Caco-2 (cell line): ENCODE measurements around the gene HPF1. TPM values are rescaled to one million over a fixed set of nuclear protein-coding genes. Genes with fewer than 3 reads are reported as not detected.
A peak's percentile ranks its signal among the peaks of the same experiment; 100 is the strongest.
"Not testable (repeated sequence)": the region's sequence is repeated elsewhere in the genome, so short reads cannot be mapped to it uniquely, and the experiment has no call there.

Source experiments
- Bru-seq: library from RNA; stranded (reverse); fragments of 400-500 nt; gene quantifications from one replicate; lab custom pipeline; 2021; lab: Mats Ljungman, UMichigan
- BruChase-seq, 2 experiments: library from RNA; stranded (reverse); fragments of 400-500 nt; gene quantifications; one replicate each; lab custom pipeline; 2021; lab: Mats Ljungman, UMichigan
- BruUV-seq: library from RNA; stranded (reverse); fragments of 400-500 nt; replicated peaks from 2 replicates; lab custom pipeline; 2021; lab: Mats Ljungman, UMichigan
- CTCF ChIA-PET: fragments of 300-600 bp; sonication (Branson Sonifier 250); formaldehyde crosslinking; loops from one replicate; lab custom pipeline; 2022; ENCODE audit warnings: antibody characterized with exemption; lab: Charles Lee
- POLR2A ChIA-PET: fragments of 300-600 bp; sonication (Branson Sonifier 250); formaldehyde crosslinking; loops from one replicate; lab custom pipeline; 2022; ENCODE audit warnings: antibody characterized with exemption; lab: Charles Lee
- DNase-seq, 2 experiments: peaks; one replicate each; pipeline versions ENCODE4 v3.0.0 to v3.0.0-alpha.2; 2020 to 2022
- H3K27me3 ChIP-seq: replicated peaks from 2 replicates; pipeline ENCODE4 v1.6.0; 2011; ENCODE audit warnings: low read length; ENCODE audit not compliant: control insufficient read depth, insufficient read depth
- H3K36me3 ChIP-seq: 2 replicates; pipeline ENCODE4 v1.5.1; 2011; ENCODE audit warnings: low read length; ENCODE audit not compliant: control insufficient read depth, insufficient read depth
- H3K4me1 ChIP-seq: fragments of 250-450 bp; sonication (Bioruptor Pico); 2 replicates; pipeline ENCODE4 v1.5.1; 2020; ENCODE audit warnings: mild to moderate bottlenecking
- H3K4me3 ChIP-seq: 2 replicates; pipeline ENCODE4 v1.5.1; 2011; ENCODE audit warnings: low read depth, mild to moderate bottlenecking, control low read depth, low read length
- H3K9me3 ChIP-seq: fragments of 250-450 bp; sonication (Bioruptor Pico); 2 replicates; pipeline ENCODE4 v1.5.1; 2020; ENCODE audit warnings: mild to moderate bottlenecking, moderate library complexity
- H3K27ac Mint-ChIP-seq: one replicate; pipeline ENCODE4 v1.8.0; 2022; ENCODE audit warnings: mixed read lengths; ENCODE audit not compliant: unreplicated experiment
- H3K27me3 Mint-ChIP-seq: one replicate; pipeline ENCODE4 v1.8.0; 2022; ENCODE audit warnings: mixed read lengths; ENCODE audit not compliant: insufficient read depth, unreplicated experiment
- H3K36me3 Mint-ChIP-seq: one replicate; pipeline ENCODE4 v1.8.0; 2022; ENCODE audit warnings: mild to moderate bottlenecking, mixed read lengths; ENCODE audit not compliant: insufficient read depth, unreplicated experiment
- H3K4me1 Mint-ChIP-seq: one replicate; pipeline ENCODE4 v1.8.0; 2022; ENCODE audit warnings: low read depth, mixed read lengths; ENCODE audit not compliant: unreplicated experiment
- H3K4me3 Mint-ChIP-seq: one replicate; pipeline ENCODE4 v1.8.0; 2022; ENCODE audit warnings: mild to moderate bottlenecking, moderate library complexity, mixed read lengths; ENCODE audit not compliant: unreplicated experiment
- H3K9me3 Mint-ChIP-seq: one replicate; pipeline ENCODE4 v1.8.0; 2022; ENCODE audit warnings: mixed read lengths; ENCODE audit not compliant: unreplicated experiment
- intact Hi-C: fragments of 100-400 bp; cut with micrococcal nuclease; formaldehyde crosslinking; loops from one replicate; pipeline ENCODE4 v1.10.0; 2022; ENCODE audit not compliant: unreplicated experiment
- long read RNA-seq: library from polyadenylated mRNA; stranded (forward); transcript quantifications from one replicate; pipeline ENCODE4 v2.0.0, GENCODE V29; 2022
- total RNA-seq: library from RNA; stranded (reverse); gene quantifications from 2 replicates; pipeline ENCODE4 v1.2.3, GENCODE V29; 2022
- TF ChIP-seq, protein P1 (sequence below), 2 experiments: fragments of 200-600 bp in 1 of 2; IDR thresholded peaks; 1 replicate in 1 of 2; 2 replicates in 1 of 2; pipeline versions ENCODE4 v1.5.1 to v1.8.0; 2011 to 2022; ENCODE audit warnings: antibody characterized with exemption in 1 of 2, control low read depth in 1 of 2, inconsistent platforms in 1 of 2, low read depth in 1 of 2, low read length in 1 of 2, mild to moderate bottlenecking in 1 of 2, moderate library complexity in 1 of 2; ENCODE audit not compliant: insufficient read depth in 1 of 2, severe bottlenecking in 1 of 2, unreplicated experiment in 1 of 2

HPF1 gene
- total RNA-seq = 9.7 and 14.9 TPM in 2 replicates
- Bru-seq, nascent RNA = percentile 53 among the genes with signal in this experiment
- percentile 52 among the genes with signal in this experiment for BruChase-seq, experiment 1, labeled RNA remaining after a 2-hour chase
- percentile 56 among the genes with signal in this experiment for BruChase-seq, experiment 2, labeled RNA remaining after a 6-hour chase
- long read RNA-seq, transcript HPF1-201 (8 exons, 1,230 nt) = major isoform, 43 of 48 reads
- long read RNA-seq, partial matches to known transcripts = 3 of 48 reads
- long read RNA-seq, other reads (novel, unspliced or antisense) = 2 of 48 reads

DNA sequence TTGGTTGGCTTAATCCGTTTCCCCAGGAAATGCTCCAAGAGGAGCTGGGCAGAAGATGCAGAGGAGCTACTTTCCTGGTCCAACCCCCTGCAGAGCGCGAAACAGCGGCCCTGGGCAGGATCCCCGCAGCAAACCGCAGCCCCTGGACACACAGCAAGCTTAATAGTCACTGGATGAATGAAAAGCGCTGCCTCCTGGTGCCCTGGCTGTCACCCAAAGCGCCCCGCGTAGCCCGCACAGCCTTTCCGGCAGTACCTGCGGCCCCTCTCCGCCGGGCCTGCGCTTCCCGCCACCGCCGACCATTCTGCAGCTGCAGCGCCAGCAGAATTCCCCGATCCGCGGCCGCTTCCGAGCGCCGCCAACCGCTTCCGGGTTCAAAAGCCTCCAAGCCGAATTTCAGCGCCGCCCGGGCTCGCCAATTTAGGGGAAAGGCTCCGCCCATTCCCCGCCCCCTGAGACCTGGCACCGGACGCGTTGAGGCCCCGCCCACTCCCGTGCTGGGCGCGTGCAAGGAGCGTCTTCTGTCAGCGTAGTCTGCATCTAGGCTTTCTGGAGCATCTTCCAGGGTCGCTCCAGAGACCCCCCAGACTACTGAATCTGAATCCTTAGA is at the start of gene HPF1:
Gene HPF1 (minus strand): TSS at position 370 of the 610 bp plus-strand sequence. CDS start 67 bp downstream, at position 303.
- H3K27me3 Mint-ChIP-seq = no peaks in the 10 kb centered on the region
- Histone ChIP-seq H3K27me3 (no peaks in the 10 kb centered on the region), H3K4me3 (peak within 1 kb of the TSS; percentile 81), H3K4me1 (0 out of 2 replicates have a peak, but pooled peaks cover 5% of the 10 kb centered on the region), H3K36me3 (no peaks in the 10 kb centered on the region), H3K9me3 (no peaks in the 10 kb centered on the region)
- H3K4me1 Mint-ChIP-seq = peaks cover 12% of the 10 kb centered on the region
- peak; percentile 92 for DNase-seq
- POLR2A ChIA-PET = no interaction called here
- BruUV-seq = no TSS peak
- peak within 1 kb of the TSS; percentile 5 for H3K27ac Mint-ChIP-seq
- H3K9me3 Mint-ChIP-seq = no peaks in the 10 kb centered on the region
- peak within 1 kb of the TSS; percentile 77 for H3K4me3 Mint-ChIP-seq
- CTCF ChIA-PET = interaction anchor here (0.8 to 1.2 kb wide), 2 partner anchors 34 to 144 kb away, joined by 3 to 4 read pairs; no protein-coding TSS in a partner anchor
- H3K36me3 Mint-ChIP-seq = no peaks in the 10 kb centered on the region
- intact Hi-C loops = loop anchor here (1.0 kb wide), 2 partner anchors 144 to 270 kb away; no protein-coding TSS in a partner anchor
- TF ChIP-seq, protein P1, sequence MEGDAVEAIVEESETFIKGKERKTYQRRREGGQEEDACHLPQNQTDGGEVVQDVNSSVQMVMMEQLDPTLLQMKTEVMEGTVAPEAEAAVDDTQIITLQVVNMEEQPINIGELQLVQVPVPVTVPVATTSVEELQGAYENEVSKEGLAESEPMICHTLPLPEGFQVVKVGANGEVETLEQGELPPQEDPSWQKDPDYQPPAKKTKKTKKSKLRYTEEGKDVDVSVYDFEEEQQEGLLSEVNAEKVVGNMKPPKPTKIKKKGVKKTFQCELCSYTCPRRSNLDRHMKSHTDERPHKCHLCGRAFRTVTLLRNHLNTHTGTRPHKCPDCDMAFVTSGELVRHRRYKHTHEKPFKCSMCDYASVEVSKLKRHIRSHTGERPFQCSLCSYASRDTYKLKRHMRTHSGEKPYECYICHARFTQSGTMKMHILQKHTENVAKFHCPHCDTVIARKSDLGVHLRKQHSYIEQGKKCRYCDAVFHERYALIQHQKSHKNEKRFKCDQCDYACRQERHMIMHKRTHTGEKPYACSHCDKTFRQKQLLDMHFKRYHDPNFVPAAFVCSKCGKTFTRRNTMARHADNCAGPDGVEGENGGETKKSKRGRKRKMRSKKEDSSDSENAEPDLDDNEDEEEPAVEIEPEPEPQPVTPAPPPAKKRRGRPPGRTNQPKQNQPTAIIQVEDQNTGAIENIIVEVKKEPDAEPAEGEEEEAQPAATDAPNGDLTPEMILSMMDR (IDR thresholded peaks at IDR 0.05; ENCODE audit: insufficient read depth in 1 of 2, low read depth in 1 of 2, low read length in 1 of 2, severe bottlenecking in 1 of 2, unreplicated experiment in 1 of 2) = no peak

DNA sequence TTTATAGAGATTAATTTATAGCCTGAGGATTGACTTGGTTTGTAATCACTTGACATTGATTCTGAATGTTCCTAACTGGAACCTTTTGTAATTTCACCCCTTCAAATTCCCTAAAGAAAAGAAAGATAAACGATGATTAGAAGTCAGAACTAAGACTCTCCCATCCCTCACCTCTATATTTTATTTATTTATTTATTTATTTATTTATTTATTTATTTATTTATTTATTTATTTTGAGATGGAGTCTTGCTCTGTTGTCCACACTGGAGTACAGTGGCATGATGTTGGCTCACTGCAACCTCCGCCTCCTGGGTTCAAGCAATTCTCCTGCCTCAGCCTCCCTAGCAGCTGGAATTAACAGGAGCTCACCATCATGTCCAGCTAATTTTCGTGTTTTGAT is 49.0 kb upstream of the HPF1 start:
- H3K36me3 Mint-ChIP-seq, H3K9me3 ChIP-seq, H3K4me3 Mint-ChIP-seq, CTCF ChIA-PET, H3K27ac Mint-ChIP-seq, H3K4me1 Mint-ChIP-seq, H3K27me3 Mint-ChIP-seq, H3K36me3 ChIP-seq, H3K9me3 Mint-ChIP-seq, H3K4me1 ChIP-seq, intact Hi-C loops, H3K27me3 ChIP-seq, H3K4me3 ChIP-seq, BruUV-seq, DNase-seq, POLR2A ChIA-PET: not testable (repeated sequence)

DNA sequence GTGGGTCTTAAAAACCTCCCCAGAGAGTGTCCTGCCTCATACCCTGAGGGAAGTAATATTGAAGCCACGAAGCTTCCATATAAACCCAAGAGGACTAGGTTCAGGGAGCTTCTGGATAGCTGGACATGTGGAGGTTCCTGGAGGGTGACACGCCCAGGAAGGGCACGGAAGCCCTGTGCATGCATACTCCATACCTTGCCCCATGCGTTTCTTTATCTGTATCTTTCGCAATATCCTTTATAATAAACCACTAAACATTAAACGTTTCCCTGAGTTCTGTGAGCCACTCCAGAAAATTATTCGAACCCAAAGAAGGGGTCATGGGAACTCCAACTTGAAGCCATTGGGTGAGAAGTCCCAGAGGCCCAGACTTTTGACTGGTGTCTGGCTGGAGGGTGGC is 45.7 kb upstream of the HPF1 start:
- Mint-ChIP-seq H3K27me3 (no peaks in the 10 kb centered on the region), H3K9me3 (peaks cover 9% of the 10 kb centered on the region), H3K27ac (no peak overlapping the region), H3K4me3 (no peak overlapping the region), H3K4me1 (no peaks in the 10 kb centered on the region), H3K36me3 (no peaks in the 10 kb centered on the region)
- CTCF ChIA-PET = no interaction called here
- H3K9me3 ChIP-seq = no peaks in the 10 kb centered on the region
- no peaks in the 10 kb centered on the region for H3K36me3 ChIP-seq
- no peaks in the 10 kb centered on the region for H3K27me3 ChIP-seq
- H3K4me1 ChIP-seq = no peaks in the 10 kb centered on the region
- DNase-seq = no peak
- POLR2A ChIA-PET = no interaction called here
- intact Hi-C loops = no loop called here
- H3K4me3 ChIP-seq = no peak overlapping the region
- TF ChIP-seq, protein P1 (IDR thresholded peaks at IDR 0.05; ENCODE audit: insufficient read depth in 1 of 2, low read depth in 1 of 2, low read length in 1 of 2, severe bottlenecking in 1 of 2, unreplicated experiment in 1 of 2) = no peak
- no TSS peak for BruUV-seq
